GM10266 (cell line): Measurements from ENCODE around the gene BATF2.

Source experiments
- DNase-seq: peaks from one replicate; pipeline ENCODE4 v3.0.0; 2012; ENCODE audit errors: extremely low spot score
- TF ChIP-seq, protein P1 (sequence below): IDR thresholded peaks from 2 replicates; pipeline ENCODE4 v1.5.1; 2012; ENCODE audit warnings: mild to moderate bottlenecking, low read depth; ENCODE audit not compliant: control insufficient read depth, insufficient read depth; ENCODE audit errors: missing control alignments

Gene BATF2

DNA sequence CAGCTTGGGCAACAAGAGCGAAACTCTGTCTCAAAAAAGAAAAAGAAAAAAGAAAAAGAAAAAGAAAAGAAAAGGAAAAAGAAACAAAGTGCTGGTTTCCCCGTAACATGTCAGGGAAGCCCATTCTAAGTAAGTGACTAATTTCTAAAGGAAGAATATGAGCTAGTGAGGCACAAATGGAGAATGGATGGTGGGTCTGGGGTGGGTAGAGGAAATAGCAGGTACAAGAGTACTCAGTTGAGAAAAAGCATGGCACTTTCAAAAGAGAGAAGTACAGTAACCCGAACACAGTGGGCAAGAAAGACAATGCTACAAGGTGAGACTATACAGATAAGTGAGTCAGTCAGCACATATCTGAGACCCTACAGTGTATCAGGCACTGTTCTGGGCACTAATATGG lies 29.4 kb downstream of the BATF2 start:
- DNase-seq: no peak
- TF ChIP-seq, protein P1, sequence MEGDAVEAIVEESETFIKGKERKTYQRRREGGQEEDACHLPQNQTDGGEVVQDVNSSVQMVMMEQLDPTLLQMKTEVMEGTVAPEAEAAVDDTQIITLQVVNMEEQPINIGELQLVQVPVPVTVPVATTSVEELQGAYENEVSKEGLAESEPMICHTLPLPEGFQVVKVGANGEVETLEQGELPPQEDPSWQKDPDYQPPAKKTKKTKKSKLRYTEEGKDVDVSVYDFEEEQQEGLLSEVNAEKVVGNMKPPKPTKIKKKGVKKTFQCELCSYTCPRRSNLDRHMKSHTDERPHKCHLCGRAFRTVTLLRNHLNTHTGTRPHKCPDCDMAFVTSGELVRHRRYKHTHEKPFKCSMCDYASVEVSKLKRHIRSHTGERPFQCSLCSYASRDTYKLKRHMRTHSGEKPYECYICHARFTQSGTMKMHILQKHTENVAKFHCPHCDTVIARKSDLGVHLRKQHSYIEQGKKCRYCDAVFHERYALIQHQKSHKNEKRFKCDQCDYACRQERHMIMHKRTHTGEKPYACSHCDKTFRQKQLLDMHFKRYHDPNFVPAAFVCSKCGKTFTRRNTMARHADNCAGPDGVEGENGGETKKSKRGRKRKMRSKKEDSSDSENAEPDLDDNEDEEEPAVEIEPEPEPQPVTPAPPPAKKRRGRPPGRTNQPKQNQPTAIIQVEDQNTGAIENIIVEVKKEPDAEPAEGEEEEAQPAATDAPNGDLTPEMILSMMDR: no peak

DNA sequence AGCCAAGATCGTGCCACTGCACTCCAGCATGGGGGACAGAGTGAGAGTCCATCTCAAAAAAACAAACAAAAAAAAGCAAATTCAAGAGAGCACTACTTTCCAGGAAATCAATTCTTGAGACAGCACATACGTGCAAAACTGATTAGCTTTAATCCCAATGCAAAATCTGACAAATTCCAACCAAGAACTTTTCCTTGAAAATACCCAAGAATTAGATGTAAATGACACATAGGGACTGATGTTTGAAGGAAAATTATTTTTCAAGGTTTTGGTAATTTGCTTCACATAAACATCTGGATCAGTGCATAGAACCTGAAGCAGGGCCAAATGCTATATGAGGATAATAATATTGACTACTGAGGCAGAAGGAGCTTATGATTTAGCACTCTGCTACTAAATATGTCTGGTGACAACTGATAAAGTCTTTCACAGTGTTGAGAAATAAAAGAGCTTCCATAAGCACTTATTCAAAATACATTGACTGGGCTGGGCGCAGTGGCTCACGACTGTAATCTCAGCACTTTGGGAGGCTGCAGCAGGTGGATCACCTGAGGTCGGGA lies 33.6 kb downstream of the BATF2 start:
- no peak for DNase-seq
- TF ChIP-seq, protein P1: no peak

DNA sequence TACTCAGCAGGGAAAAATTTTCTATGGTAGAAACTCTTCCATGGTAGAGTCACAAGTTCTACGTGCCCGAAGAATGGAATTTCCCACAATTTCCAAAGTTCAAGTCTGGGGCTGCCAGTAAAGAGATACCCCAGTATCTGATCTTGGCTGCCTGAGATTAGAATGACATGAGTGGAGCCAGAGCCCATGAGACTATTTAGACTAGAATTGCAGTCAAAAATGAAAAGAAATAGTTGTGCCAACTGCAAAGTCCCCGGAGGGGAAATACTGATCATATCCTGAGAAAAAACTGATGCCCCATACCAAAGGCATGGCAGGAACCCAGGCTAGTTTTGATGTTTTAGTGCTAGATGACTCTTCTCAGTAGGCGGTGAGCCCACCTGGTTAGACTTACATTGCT lies 36.1 kb downstream of the BATF2 start:
- TF ChIP-seq, protein P1: no peak
- no peak for DNase-seq

DNA sequence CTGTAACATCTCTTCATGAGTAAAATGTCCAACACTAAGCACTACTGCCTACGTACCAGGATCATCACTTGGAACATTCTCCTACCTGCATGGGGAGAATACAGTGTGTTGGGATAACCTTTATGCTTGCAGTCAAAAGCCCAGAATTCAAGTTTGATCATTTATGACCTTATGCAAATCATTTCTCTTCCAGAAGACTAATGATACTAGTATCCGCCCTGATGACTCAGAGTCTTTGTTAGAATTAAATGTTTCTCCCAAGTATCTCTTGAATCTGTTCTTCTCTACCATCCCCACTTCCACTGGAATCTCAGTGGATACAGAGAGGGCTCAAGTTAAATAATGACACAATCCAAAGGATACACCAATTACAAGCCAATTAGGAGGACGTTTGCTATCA lies 37.3 kb downstream of the BATF2 start:
- no peak for DNase-seq
- TF ChIP-seq, protein P1: no peak

DNA sequence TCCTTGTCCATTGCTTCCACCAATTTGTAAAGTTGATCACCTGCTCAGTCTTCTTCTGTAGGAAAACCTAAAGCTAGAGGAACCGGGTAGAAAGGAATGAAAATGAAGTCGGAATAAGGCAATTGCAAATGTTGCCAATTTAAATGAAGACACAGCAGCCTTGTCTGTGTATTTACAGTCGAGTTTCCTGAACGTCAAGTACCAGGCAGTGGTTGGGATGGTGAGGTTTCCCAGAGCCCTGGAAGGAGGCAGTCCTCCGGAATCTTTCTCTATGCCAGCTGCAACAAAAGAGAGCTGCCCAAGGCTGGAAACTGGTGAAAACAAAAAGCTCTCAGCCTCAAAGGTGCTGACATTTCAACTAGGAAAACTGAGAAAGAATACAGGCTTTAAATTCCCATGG lies 42.6 kb downstream of the BATF2 start:
- TF ChIP-seq, protein P1: no peak
- DNase-seq: no peak

DNA sequence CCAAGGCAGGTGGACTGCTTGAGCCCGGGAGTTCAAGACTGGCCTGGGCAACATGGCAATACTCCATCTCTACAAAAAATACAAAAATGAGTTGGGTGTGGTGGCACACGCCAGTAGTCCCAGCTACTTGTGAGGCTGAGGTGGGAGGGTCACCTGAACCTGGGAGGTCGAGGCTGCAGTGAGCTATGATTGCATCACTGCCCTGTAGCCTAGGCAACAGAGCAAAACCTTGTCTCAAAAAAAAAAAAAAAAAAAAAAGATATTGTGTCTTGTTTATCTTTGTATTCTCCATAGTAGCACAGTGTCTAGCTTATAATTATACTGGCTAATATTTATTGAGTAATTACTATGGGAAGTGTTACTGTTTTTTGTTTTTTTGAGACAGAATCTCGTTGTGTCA lies 45.2 kb downstream of the BATF2 start:
- no peak for DNase-seq
- TF ChIP-seq, protein P1: no peak

DNA sequence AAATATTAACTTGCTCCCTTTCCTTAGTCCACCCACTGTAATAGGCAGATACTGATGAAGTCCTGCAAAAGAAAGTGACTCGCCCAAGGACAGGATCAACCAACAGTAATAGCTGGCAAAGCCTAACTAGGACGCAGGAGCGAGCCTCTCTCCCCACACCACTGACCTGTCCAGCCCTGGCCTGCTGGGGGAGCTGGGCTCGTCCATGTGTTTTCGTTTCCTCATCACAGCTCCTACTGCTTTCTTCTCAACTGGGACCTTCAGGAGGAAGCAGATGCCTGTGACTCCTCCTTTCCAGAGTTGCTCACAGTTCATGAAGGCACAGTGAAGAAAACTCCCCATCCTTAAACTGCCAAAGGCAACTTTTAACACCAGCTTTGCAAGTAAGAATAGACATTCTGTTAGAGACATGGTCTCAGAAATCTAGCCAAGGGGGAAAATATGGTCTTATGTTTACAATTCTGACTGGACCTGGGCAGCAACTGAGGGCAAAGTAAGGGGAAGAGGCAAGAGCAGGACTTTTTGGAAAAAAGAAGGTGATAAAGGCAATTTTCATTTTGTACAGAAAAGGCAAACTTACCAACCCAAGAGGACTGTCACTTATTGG lies 49.5 kb downstream of the BATF2 start:
- TF ChIP-seq, protein P1: no peak
- DNase-seq: no peak
